Dedifferentiated amniotic fluid mesenchymal stem cell (primary cell): ENCODE data around the gene ATP13A1.

Source experiments
- DNase-seq: peaks from one replicate; pipeline ENCODE4 v3.0.0-alpha.2; 2016; ENCODE audit errors: extremely low spot score

ATP13A1 gene

GRCh38 chr19:19643158-19644053 lies 20.1 kb downstream of the ATP13A1 start, which contains the start of gene GMIP:
GMIP (minus strand) TSS chr19:19643657; CDS start chr19:19643529, 128 bp downstream.
- peak; percentile 32 for DNase-seq

- no peak for DNase-seq
Observed at GRCh38 chr19:19642506-19643157, 20.8 kb downstream of the ATP13A1 start.

- no peak for DNase-seq
Observed at GRCh38 chr19:19637523-19638251, 25.8 kb downstream of the ATP13A1 start.

- DNase-seq, result no peak
Observed at GRCh38 chr19:19637186-19637522, 26.3 kb downstream of the ATP13A1 start.

- no peak for DNase-seq
Observed at GRCh38 chr19:19636573-19637185, 26.8 kb downstream of the ATP13A1 start.

- DNase-seq, result no peak
Observed at GRCh38 chr19:19635313-19635702, 28.2 kb downstream of the ATP13A1 start.

GRCh38 chr19:19634516-19635312 lies 28.8 kb downstream of the ATP13A1 start:
- DNase-seq, result no peak

- no peak for DNase-seq
Observed at GRCh38 chr19:19633711-19634515, 29.6 kb downstream of the ATP13A1 start.

- DNase-seq, result no peak
Observed at GRCh38 chr19:19632661-19633060, 30.8 kb downstream of the ATP13A1 start.

- no peak for DNase-seq
Observed at GRCh38 chr19:19631346-19631745, 32.1 kb downstream of the ATP13A1 start.

- DNase-seq, result no peak
Observed at GRCh38 chr19:19630426-19630825, 33.0 kb downstream of the ATP13A1 start.

- DNase-seq, result no peak
Observed at GRCh38 chr19:19630062-19630414, 33.4 kb downstream of the ATP13A1 start.

- no peak for DNase-seq
Observed at GRCh38 chr19:19628501-19629134, 34.9 kb downstream of the ATP13A1 start.

- no peak for DNase-seq
Observed at GRCh38 chr19:19627621-19628500, 35.6 kb downstream of the ATP13A1 start, which contains the start of gene LPAR2. LPAR2 (minus strand) TSS chr19:19628220; CDS start chr19:19627275, 945 bp downstream.

GRCh38 chr19:19626516-19627472 lies 36.7 kb downstream of the ATP13A1 start:
- DNase-seq, result no peak

- peak; percentile 8 for DNase-seq
Observed at GRCh38 chr19:19624032-19624570, 39.4 kb downstream of the ATP13A1 start.

GRCh38 chr19:19623383-19623782 lies 40.1 kb downstream of the ATP13A1 start:
- DNase-seq, result no peak
